ENCODE results near the gene TRABD.

The TRABD gene

GRCh38 chr22:50219800-50220602 lies 34.3 kb downstream of the TRABD start:
- no peak for DNase-seq

- DNase-seq = no peak
Observed at GRCh38 chr22:50220603-50221409, 35.1 kb downstream of the TRABD start.

- DNase-seq = no peak
Observed at GRCh38 chr22:50221410-50222300, 35.9 kb downstream of the TRABD start.

GRCh38 chr22:50222508-50222907 lies 36.8 kb downstream of the TRABD start:
- no peak for DNase-seq

DNA sequence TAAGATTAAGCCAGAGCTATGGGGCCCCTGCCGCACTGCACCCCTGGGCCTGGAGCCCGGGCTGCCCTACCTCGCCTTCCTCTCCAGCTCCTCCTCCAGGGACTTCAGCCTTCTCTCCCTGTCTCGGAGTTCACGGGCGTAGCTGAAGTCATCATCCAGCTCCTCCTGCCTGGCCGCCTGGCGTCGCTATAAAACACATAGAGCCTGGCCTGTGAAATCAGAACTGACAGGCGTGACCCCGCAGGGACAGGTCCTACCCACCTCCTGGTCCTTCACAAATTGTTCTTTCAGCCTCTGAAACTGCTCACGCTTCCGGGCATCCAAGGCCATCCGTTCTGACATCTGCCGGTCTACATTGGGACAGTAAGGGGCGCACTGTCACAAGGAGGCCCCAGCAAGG lies 38.4 kb downstream of the TRABD start:
- DNase-seq = no peak

DNA sequence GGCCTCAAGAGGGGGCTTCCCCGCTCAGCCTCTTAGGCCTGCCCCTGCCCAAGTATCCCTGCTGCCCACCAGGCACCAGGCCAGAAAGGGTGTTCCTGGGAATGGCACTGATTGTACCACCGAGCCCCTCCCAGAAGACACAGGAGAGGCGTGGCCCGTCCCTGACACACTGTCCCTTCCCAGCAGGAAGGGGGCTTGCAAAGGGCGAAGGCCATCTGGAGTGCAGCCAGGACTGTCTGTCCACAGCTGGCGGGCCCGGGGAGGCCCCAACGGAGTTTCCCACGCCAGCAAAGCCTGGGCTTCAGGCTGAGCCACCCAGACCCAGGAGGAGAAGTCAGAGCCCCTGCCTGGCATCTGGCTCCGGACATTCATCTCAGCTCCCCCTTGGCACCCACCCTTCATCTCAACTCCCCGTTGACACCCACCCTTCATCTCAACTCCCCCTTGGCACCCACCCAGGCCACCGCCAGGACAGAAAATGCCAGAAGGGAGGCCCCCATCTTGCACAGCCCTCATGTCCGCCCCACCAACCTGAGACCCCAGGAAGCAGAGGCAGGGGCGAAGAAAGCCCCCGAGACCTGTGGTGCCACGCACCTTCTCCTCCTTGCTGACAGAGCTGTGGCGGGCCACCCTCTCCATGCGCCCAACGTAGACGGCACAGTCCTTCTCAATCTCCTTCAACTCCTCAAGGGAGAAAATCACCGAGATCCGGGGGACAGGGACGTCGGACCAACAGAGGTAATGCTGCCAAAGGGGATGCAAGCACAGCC lies 39.7 kb downstream of the TRABD start:
- no peak for DNase-seq

DNA sequence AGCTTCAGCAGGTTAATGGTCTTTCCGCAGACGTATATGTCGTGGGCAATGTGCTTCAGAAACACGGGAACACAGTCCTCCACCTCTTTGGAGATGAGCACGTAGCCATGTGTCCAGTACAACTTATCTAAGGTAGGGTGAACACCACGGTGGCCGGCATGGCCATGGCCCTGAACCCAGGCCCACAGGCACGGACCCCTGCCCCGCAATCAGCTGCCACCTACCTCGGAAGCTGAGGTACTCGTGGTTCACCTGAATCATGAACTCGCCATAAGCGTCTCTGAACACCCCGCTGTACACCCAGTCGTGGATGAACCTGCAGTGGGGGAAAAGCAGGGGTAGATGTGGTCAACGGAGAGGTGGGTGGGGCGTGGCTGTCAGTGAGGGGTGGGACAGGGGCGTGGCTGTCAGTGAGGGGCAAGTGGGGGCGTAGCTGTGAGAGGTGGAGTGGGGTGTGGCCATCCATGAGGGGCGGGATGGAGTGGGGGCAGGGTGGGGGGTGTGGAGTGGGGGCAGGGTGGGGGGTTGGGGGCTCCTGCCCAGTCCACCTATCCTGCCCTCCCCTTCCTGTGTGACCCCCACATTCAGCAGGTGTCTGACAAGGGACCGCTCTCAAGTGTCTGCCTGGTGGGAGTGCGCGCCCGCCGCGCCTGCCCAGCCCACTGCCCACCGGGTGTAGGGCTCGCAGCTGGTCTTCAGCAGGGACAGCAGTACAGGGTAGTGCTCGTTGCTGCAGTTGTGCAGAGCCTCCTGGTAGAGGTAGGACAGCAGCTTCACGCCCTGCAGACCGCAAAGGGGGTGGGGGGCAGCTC lies 40.6 kb downstream of the TRABD start:
- DNase-seq = no peak

- DNase-seq = no peak
Observed at GRCh38 chr22:50226875-50227165, 41.1 kb downstream of the TRABD start.

- DNase-seq = no peak
Observed at GRCh38 chr22:50227579-50228215, 42.0 kb downstream of the TRABD start.

DNA sequence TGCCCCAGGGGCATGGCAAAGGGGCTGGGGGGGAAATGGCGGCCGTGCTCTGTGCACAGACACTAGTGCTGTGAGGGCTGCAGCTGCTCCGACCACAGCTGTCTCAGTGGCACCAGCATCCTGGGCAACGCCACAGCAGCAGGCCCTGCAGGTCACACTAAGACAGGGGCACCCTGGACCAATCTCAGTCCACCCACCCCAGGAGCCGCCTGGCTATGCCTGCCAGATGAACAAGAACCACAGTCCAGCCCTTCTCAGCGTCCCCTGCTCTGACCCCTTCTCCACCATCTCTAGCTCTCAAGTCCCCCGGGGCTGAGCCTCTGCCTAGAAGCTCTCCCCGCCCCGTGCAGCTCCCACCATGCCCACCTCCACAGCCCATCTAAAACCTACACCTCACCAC lies 42.7 kb downstream of the TRABD start:
- no peak for DNase-seq

DNA sequence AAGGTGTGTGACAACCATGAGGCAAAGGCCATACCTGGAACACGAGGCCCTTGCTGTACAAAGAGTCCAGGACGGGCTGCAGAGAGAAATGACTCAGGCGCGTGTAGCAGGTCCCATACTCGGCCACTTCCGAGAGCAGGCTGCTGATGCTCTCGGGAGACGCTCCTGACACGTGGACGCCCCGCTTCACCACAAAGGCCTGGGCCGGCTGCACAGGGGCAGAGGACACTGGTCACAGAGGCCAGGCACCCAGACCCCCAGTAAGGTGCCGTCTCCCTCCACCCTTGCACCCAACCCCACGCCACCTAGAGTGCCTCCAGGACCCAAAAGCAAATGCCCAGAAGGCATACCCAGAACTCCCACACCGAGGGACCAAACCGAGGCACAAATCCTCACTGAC lies 43.7 kb downstream of the TRABD start:
- DNase-seq = no peak

GRCh38 chr22:50232481-50233151 lies 46.9 kb downstream of the TRABD start:
- DNase-seq = no peak

- DNase-seq = no peak
Observed at GRCh38 chr22:50233223-50233622, 47.5 kb downstream of the TRABD start.

- DNase-seq = no peak
Observed at GRCh38 chr22:50236731-50237409, 51.2 kb downstream of the TRABD start.

DNA sequence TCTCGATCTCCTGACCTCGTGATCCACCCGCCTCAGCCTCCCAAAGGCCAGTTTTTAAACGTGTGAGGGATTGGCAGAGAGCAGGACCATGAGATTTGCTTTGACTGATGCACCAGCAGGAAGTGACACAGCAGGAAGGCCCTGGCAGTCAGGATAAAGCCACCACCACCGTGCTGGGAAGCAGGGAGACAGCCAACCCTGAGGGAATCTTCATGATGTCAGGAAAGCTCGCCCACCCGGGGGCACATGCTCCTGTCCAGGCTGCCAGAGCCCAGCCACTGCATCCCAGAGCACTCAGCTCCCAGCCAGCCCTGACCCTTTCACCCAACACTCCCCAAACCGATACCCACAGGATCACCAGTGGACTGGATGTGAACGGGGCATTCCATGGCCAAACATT lies 53.0 kb downstream of the TRABD start:
- DNase-seq = no peak

- DNase-seq = no peak
Observed at GRCh38 chr22:50242406-50242949, 56.8 kb downstream of the TRABD start.

GRCh38 chr22:50243685-50244419 lies 58.1 kb downstream of the TRABD start:
- DNase-seq = no peak

DNA sequence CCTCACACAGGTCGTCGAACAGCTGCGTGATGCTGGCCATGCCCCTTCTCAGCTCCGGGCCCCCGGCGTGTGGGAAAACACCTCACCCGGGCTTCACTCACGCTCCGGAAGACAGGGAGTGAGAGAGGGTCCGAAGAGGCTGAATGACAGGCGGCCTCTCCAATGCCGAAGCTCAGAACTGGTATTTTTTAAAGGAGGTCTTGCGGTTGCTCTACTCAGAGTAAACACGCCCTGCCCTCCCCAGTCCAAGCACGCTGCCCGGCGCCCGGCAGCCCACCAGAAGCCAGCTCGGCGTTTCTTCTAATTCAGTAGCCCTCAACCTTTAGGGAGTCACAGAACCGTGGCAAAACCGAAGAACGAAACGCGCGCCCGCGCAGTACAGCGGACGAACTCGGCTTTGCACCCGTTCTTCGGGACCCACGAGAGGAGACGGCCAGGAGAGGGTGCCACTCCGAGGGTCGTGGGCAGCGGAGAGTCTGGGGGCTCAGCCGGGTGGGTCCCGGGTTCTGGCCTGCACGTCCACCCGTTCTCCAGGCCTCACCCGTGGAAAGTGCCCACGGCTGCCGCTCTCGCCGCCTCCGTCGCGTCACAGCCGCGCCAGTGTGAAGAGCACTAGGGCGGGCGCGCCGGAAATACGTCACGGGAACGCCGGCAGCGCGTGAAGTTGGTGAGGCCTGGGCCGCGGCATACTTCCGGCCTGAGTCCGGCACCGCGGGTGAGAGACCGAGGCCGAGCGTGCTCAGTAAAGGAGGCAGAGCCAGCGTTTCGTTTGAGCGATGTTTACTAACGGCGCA lies 58.9 kb downstream of the TRABD start, which contains the start of gene TUBGCP6:
Gene TUBGCP6 (minus strand): TSS at position 604 of the 794 bp plus-strand sequence. CDS start 564 bp downstream, at position 40.
- no peak for DNase-seq
